T-helper 17 cell (primary cell): ENCODE measurements around the gene PPFIA2. TPM values are rescaled to one million over a fixed set of nuclear protein-coding genes. Genes with fewer than 3 reads are reported as not detected.

Experiments
- ATAC-seq: fragments of 150-1000 bp; cut with Tn5 transposase; 2 replicates; pipeline ENCODE4 v1.10.0; 2021; ENCODE audit warnings: mild to moderate bottlenecking, moderate library complexity
- DNase-seq, 3 donors: peaks; one replicate each; pipeline versions ENCODE4 v3.0.0 to v3.0.0-alpha.2; 2020 to 2021
- H3K9me3 ChIP-seq: one replicate; pipeline ENCODE4 v1.7.0; 2013; ENCODE audit warnings: low read length, mild to moderate bottlenecking; ENCODE audit not compliant: control insufficient read depth, poor library complexity, severe bottlenecking
- H3K27ac Mint-ChIP-seq: one replicate; pipeline ENCODE4 v1.8.0; 2022; ENCODE audit warnings: mild to moderate bottlenecking, moderate library complexity, mixed read lengths
- H3K27me3 Mint-ChIP-seq: one replicate; pipeline ENCODE4 v1.8.0; 2022; ENCODE audit warnings: mixed read lengths
- H3K36me3 Mint-ChIP-seq: one replicate; pipeline ENCODE4 v1.8.0; 2022; ENCODE audit warnings: low read depth, mixed read lengths
- H3K4me1 Mint-ChIP-seq: one replicate; pipeline ENCODE4 v1.8.0; 2022; ENCODE audit warnings: mild to moderate bottlenecking, mixed read lengths
- H3K4me3 Mint-ChIP-seq: one replicate; pipeline ENCODE4 v1.8.0; 2022; ENCODE audit warnings: mild to moderate bottlenecking, moderate library complexity, mixed read lengths
- total RNA-seq, 4 donors: library from RNA in 2 of 4; stranded (reverse) in 2 of 4; gene quantifications; one replicate each; pipeline ENCODE4 v1.2.3 and lab custom pipeline; 2022 to 2026

Gene PPFIA2
- total RNA-seq, 2 donors from 2014 or later = not detected

DNA sequence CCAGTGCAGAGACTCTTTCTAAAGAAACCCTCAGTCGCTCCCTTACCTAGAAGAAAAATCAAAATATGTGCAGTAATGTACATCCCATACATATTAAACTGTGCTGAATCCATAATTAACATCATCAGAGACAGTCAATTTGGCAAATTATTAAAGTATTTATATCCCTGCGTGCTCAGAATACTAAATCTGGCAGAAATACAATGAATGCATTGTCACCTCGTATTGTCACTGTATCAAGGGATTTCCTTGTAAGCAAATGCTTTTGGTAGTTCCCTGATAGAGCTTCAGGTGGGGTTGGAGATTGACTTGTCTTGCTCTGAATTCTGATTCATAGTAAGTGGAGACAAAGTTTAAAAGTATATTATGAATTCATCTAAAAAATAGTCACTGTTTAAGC lies 319.1 kb downstream of the PPFIA2 start:
- H3K4me3 Mint-ChIP-seq = no peak overlapping the region
- no peaks in the 10 kb centered on the region for H3K9me3 ChIP-seq
- DNase-seq (no peak), ATAC-seq (no peak)
- H3K36me3 Mint-ChIP-seq = no peaks in the 10 kb centered on the region
- H3K4me1 Mint-ChIP-seq = no peaks in the 10 kb centered on the region
- no peak overlapping the region for H3K27ac Mint-ChIP-seq
- no peaks in the 10 kb centered on the region for H3K27me3 Mint-ChIP-seq

DNA sequence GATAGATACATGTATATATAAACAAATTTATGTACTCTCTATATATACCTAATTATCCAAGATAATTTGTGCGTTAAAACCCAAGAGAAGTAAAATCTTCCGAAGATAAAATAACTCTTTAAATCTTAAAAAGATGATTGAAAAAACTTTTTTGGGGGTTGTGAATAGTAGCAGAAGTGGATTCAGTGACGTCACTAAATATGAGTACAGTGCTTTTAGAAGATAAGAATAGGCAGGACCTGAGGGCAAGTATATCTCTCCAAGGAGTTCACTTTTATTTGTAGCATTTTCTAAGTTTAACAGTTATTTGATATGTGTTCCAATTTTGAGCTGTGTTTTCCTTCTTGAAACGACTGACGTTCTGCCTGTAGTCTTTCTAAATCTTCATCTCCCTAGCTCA lies 319.8 kb downstream of the PPFIA2 start:
- H3K4me1 Mint-ChIP-seq = no peaks in the 10 kb centered on the region
- H3K9me3 ChIP-seq = no peaks in the 10 kb centered on the region
- no peak overlapping the region for H3K27ac Mint-ChIP-seq
- ATAC-seq (no peak), DNase-seq (no peak)
- no peaks in the 10 kb centered on the region for H3K27me3 Mint-ChIP-seq
- H3K4me3 Mint-ChIP-seq = no peak overlapping the region
- H3K36me3 Mint-ChIP-seq = no peaks in the 10 kb centered on the region

DNA sequence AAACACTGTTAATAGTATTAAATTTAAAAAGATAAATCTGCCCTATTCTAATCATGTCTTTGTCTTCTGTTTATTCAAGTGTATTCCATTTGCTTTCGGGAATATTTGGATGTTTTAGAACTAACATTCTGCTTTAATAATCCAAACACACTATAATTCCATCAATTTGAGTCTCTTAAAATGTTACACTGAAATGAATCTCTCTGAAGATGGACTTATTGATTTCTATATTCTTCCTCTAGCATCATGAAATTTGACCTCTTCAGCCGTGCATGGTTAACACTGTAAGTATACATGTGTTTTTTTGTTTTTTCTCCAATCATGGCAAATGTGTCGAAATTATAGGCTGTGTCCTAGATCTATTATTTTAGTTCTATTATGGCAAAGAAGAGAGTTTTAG lies 342.1 kb downstream of the PPFIA2 start:
- H3K9me3 ChIP-seq = no peaks in the 10 kb centered on the region
- no peak overlapping the region for H3K27ac Mint-ChIP-seq
- no peaks in the 10 kb centered on the region for H3K4me1 Mint-ChIP-seq
- no peak for DNase-seq
- no peak overlapping the region for H3K4me3 Mint-ChIP-seq
- ATAC-seq = no peak
- no peaks in the 10 kb centered on the region for H3K36me3 Mint-ChIP-seq
- no peaks in the 10 kb centered on the region for H3K27me3 Mint-ChIP-seq

- no peak overlapping the region for H3K27ac Mint-ChIP-seq
- DNase-seq (no peak), ATAC-seq (no peak)
- no peaks in the 10 kb centered on the region for H3K36me3 Mint-ChIP-seq
- H3K27me3 Mint-ChIP-seq = no peaks in the 10 kb centered on the region
- no peaks in the 10 kb centered on the region for H3K9me3 ChIP-seq
- H3K4me1 Mint-ChIP-seq = no peaks in the 10 kb centered on the region
- H3K4me3 Mint-ChIP-seq = no peak overlapping the region
Observed at GRCh38 chr12:81416571-81416970, 342.6 kb downstream of the PPFIA2 start.

- DNase-seq = no peak
- Mint-ChIP-seq H3K4me3 (no peak overlapping the region), H3K27me3 (no peaks in the 10 kb centered on the region), H3K4me1 (no peaks in the 10 kb centered on the region), H3K36me3 (no peaks in the 10 kb centered on the region), H3K27ac (no peak overlapping the region)
- H3K9me3 ChIP-seq = no peaks in the 10 kb centered on the region
- ATAC-seq = no peak
Observed at GRCh38 chr12:81414441-81414840, 344.7 kb downstream of the PPFIA2 start.

- Mint-ChIP-seq H3K4me1 (no peaks in the 10 kb centered on the region), H3K27ac (no peak overlapping the region), H3K36me3 (no peaks in the 10 kb centered on the region), H3K27me3 (no peaks in the 10 kb centered on the region), H3K4me3 (no peak overlapping the region)
- ATAC-seq (no peak), DNase-seq (no peak)
- H3K9me3 ChIP-seq = no peaks in the 10 kb centered on the region
Observed at GRCh38 chr12:81412940-81413339, 346.2 kb downstream of the PPFIA2 start.

GRCh38 chr12:81403348-81403747 lies 355.8 kb downstream of the PPFIA2 start:
- Mint-ChIP-seq H3K4me3 (no peak overlapping the region), H3K27me3 (no peaks in the 10 kb centered on the region), H3K36me3 (no peaks in the 10 kb centered on the region), H3K4me1 (no peaks in the 10 kb centered on the region), H3K27ac (no peak overlapping the region)
- DNase-seq (no peak), ATAC-seq (no peak)
- no peaks in the 10 kb centered on the region for H3K9me3 ChIP-seq

DNA sequence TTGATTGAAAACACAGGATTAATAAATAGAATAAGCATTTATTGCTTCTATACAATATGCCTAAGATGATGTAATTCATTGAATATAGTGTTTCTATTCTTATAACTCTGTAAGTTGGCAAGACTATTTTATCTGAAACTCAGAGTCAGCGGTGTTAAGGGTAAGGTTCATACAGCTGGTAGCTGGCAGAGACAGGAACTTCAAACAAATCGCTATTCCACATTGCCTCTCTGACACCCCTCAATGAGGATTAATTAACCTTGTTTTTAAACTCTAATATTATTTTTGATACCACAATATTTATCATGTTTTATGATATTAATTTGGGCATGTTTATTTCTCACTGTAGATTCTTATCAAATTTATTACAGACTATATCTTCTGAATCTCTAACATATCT lies 357.9 kb downstream of the PPFIA2 start:
- no peak for DNase-seq
- Mint-ChIP-seq H3K4me1 (no peaks in the 10 kb centered on the region), H3K36me3 (no peaks in the 10 kb centered on the region), H3K4me3 (no peak overlapping the region), H3K27me3 (no peaks in the 10 kb centered on the region), H3K27ac (no peak overlapping the region)
- no peak for ATAC-seq
- H3K9me3 ChIP-seq = no peaks in the 10 kb centered on the region

DNA sequence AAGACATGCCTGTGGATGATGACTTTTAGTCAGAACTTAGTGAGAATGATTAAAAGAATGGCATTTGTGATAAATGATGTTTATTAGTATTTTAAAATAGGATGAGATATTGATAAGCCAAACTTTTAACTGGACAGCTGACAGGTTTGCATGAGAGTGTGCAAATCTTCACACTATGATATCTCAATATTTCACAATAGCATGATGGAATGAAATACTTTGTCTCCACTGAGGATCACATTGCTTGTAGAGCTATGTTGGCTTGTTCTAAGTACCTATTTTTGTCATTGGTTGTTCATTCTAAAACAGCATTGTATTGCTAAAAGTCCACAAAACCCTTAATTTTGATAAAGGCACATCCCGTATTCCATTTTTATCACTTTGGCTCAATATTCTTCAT lies 359.1 kb downstream of the PPFIA2 start:
- no peak for ATAC-seq
- Mint-ChIP-seq H3K4me3 (no peak overlapping the region), H3K4me1 (no peaks in the 10 kb centered on the region), H3K27ac (no peak overlapping the region), H3K27me3 (no peaks in the 10 kb centered on the region), H3K36me3 (no peaks in the 10 kb centered on the region)
- no peaks in the 10 kb centered on the region for H3K9me3 ChIP-seq
- DNase-seq = no peak

GRCh38 chr12:81395431-81395830 lies 363.7 kb downstream of the PPFIA2 start:
- no peak overlapping the region for H3K4me3 Mint-ChIP-seq

DNA sequence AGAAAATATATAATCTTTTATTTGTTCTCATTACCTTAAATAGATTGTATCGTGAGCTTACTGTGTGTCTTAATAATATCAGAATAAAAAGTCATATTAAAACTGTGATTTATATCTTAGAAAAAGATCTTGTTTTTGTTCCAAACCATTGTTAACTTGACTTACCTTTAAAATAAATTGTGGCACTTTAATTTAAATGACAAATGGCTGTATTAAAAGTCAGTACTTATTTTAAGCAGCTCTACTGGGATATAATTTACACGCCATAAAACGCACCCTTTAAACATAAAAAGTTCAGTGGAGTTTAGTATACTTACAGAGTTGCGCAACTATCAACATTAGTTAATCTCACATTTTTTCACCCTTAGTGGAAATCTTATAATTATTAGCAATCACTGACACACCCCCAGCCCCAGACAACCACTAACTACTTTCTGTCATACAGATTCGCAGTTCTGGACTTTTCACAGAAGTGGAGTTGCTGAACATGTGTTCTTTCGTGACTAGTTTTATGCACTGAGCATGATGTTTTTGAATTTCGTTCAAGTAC lies 369.5 kb downstream of the PPFIA2 start:
- no peak overlapping the region for H3K27ac Mint-ChIP-seq
- H3K27me3 Mint-ChIP-seq = no peaks in the 10 kb centered on the region
- H3K4me1 Mint-ChIP-seq = no peaks in the 10 kb centered on the region
- peaks cover 5% of the 10 kb centered on the region for H3K9me3 ChIP-seq
- ATAC-seq = no peak
- no peak for DNase-seq
- no peaks in the 10 kb centered on the region for H3K36me3 Mint-ChIP-seq
- H3K4me3 Mint-ChIP-seq = no peak overlapping the region

More at GRCh38 chr12:81395431-81395830, 363.7 kb downstream of the PPFIA2 start:
- peaks cover 3% of the 10 kb centered on the region for H3K9me3 ChIP-seq
- Mint-ChIP-seq H3K27me3 (no peaks in the 10 kb centered on the region), H3K27ac (no peak overlapping the region), H3K4me1 (no peaks in the 10 kb centered on the region), H3K36me3 (no peaks in the 10 kb centered on the region)
- DNase-seq (no peak), ATAC-seq (no peak)

- H3K4me3 Mint-ChIP-seq = no peak overlapping the region
- H3K4me1 Mint-ChIP-seq = no peaks in the 10 kb centered on the region
- H3K9me3 ChIP-seq = peaks cover 2% of the 10 kb centered on the region
- H3K27ac Mint-ChIP-seq = no peak overlapping the region
- no peaks in the 10 kb centered on the region for H3K36me3 Mint-ChIP-seq
- no peaks in the 10 kb centered on the region for H3K27me3 Mint-ChIP-seq
- ATAC-seq = no peak
- no peak for DNase-seq
Observed at GRCh38 chr12:81386101-81386500, 373.0 kb downstream of the PPFIA2 start.

DNA sequence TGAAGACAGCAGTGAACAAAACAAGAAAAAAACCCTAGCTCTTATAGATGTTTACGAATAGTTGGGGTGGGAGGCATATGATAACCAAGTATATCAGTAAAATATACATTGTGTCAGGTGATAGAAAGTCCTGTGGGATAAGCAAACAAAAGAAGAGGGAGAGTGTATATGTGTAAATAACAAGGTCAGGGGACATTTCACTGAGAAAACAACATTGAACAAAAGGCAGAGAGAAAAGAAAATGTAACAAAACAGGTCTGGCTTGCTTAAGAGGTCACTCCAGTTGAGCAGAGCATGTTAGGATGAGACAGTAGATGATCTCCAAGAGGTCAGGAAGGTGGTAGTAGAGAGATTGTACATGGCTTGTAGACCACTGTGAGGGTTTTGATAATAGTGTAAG lies 377.2 kb downstream of the PPFIA2 start:
- no peak overlapping the region for H3K27ac Mint-ChIP-seq

DNA sequence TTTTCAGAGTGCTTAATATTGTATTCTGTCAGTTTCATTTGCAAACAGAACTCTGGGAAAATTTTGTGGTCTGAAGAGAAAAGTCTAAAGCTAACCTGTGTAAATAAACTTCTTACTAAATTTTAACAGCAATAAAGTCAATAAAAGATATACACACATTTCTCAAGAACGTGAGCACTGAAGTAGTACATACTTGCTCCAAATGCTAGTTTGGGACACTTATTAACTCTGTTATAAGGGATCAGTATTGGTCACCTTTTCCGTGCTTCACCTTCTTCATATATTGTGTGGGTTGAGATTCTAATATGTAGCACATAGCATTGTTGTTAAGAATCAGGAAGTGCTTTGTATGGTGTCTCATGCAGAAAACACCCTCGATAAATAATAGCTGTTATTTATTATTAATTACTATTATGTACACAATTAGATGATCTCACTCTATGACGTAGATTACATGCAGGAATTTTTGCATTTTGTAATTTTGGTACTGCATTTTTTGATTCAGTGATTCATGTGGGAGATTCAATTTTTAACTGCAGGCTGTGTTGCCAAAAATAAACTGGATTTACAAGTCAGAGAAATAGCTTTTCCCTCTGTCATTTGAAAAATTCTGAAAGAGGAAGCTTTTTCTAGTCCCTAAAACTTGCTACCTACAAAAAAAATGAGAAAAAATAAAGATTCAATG lies 380.4 kb downstream of the PPFIA2 start:
- no peak for DNase-seq
- Mint-ChIP-seq H3K4me3 (no peak overlapping the region), H3K4me1 (no peaks in the 10 kb centered on the region), H3K36me3 (no peaks in the 10 kb centered on the region), H3K27ac (no peak overlapping the region), H3K27me3 (no peaks in the 10 kb centered on the region)
- no peak for ATAC-seq
- no peaks in the 10 kb centered on the region for H3K9me3 ChIP-seq

More for the DNA sequence above, 377.2 kb downstream of the PPFIA2 start:
- Mint-ChIP-seq H3K4me1 (no peaks in the 10 kb centered on the region), H3K27me3 (no peaks in the 10 kb centered on the region), H3K36me3 (no peaks in the 10 kb centered on the region), H3K4me3 (no peak overlapping the region)
- DNase-seq (no peak), ATAC-seq (no peak)
- H3K9me3 ChIP-seq = no peaks in the 10 kb centered on the region
